A549 (cell line): ENCODE data around the gene ATAD3A. TPM values are rescaled to one million over a fixed set of nuclear protein-coding genes. Genes with fewer than 3 reads are reported as not detected.

Experiments used
- ATAC-seq, 2 experiments: fragments of 200-7000 bp in 1 of 2; fragments of >200 bp in 1 of 2; cut with Nextera tagmentation in 1 of 2; cut with Tn5 transposase in 1 of 2; 3 replicates each; pipeline versions ENCODE4 v1.8.0 to v1.9.1; 2018 to 2020; ENCODE audit warnings: mild to moderate bottlenecking in 1 of 2, moderate library complexity in 1 of 2
- CTCF ChIA-PET: fragments of 300-600 bp; sonication (Branson Sonifier 250); formaldehyde crosslinking; extraction: SDS; loops from one replicate; lab custom pipeline; 2021; ENCODE audit warnings: antibody characterized with exemption, inconsistent platforms; lab: Yijun Ruan, JAX
- POLR2A ChIA-PET: fragments of 350-600 bp; formaldehyde crosslinking; extraction: SDS; loops from one replicate; lab custom pipeline; 2021; ENCODE audit warnings: antibody characterized with exemption, inconsistent platforms; lab: Yijun Ruan, JAX
- DNase-seq, 2 experiments: peaks; one replicate each; pipeline versions ENCODE4 v3.0.0 to v3.0.0-alpha.2; 2011 to 2016; ENCODE audit warnings: low read depth in 1 of 2, low spot score in 1 of 2
- FAIRE-seq: peaks from 2 replicates; lab custom pipeline; 2011; peaks lifted over from hg19 to GRCh38; lab: Jason Lieb, UNC
- H3K27ac ChIP-seq, 2 experiments: fragments of >200 bp; sonication (Bioruptor Twin); formaldehyde crosslinking; 3 replicates each; pipeline ENCODE4 v1.5.1; 2016 to 2017
- H3K4me1 ChIP-seq: fragments of >200 bp; sonication (Bioruptor Twin); formaldehyde crosslinking; 3 replicates; pipeline ENCODE4 v1.6.1; 2016
- H3K4me2 ChIP-seq: fragments of >200 bp; sonication (Bioruptor Twin); formaldehyde crosslinking; 3 replicates; pipeline ENCODE4 v1.6.1; 2016
- H3K4me3 ChIP-seq: fragments of >200 bp; sonication (Bioruptor Twin); formaldehyde crosslinking; 3 replicates; pipeline ENCODE4 v1.5.1; 2016
- H3K9me3 ChIP-seq: fragments of >200 bp; sonication (Bioruptor Twin); formaldehyde crosslinking; 3 replicates; pipeline ENCODE4 v1.6.1; 2016
- CBX2 ChIP-seq: fragments of 200-600 bp; sonication (generic); IDR thresholded peaks from 2 replicates; pipeline ENCODE4 v1.6.1; 2016; ENCODE audit warnings: low read depth, mild to moderate bottlenecking, borderline replicate concordance
- FOXS1 ChIP-seq: fragments of 250-450 bp; sonication (Bioruptor Pico); IDR thresholded peaks from 2 replicates; pipeline ENCODE4 v1.5.0; 2020; ENCODE audit warnings: mild to moderate bottlenecking, moderate library complexity
- GATA3 ChIP-seq: IDR thresholded peaks from 2 replicates; pipeline ENCODE4 v1.6.1; 2012; ENCODE audit warnings: borderline replicate concordance
- HEYL ChIP-seq: fragments of 250-450 bp; sonication (Bioruptor Pico); IDR thresholded peaks from 2 replicates; pipeline ENCODE4 v1.8.0; 2021; ENCODE audit warnings: mild to moderate bottlenecking, moderate library complexity
- JUN ChIP-seq, 2 experiments: fragments of >200 bp; sonication (Bioruptor Twin); formaldehyde crosslinking; IDR thresholded peaks; 2 replicates in 1 of 2; 3 replicates in 1 of 2; pipeline ENCODE4 v1.6.1; 2016 to 2017
- KDM5A ChIP-seq: fragments of 200-600 bp; sonication (generic); IDR thresholded peaks from 2 replicates; pipeline ENCODE4 v1.6.1; 2016; ENCODE audit warnings: antibody characterized with exemption, mild to moderate bottlenecking
- MYC ChIP-seq: IDR thresholded peaks from 2 replicates; pipeline ENCODE4 v1.6.1; 2012; ENCODE audit warnings: mild to moderate bottlenecking, inconsistent platforms, low read length, improper control_type of control experiment, borderline replicate concordance
- NPAS2 ChIP-seq: fragments of 250-450 bp; sonication (Bioruptor Pico); IDR thresholded peaks from 2 replicates; pipeline ENCODE4 v1.8.0; 2022; ENCODE audit warnings: mild to moderate bottlenecking, moderate library complexity, borderline replicate concordance
- PHF8 ChIP-seq: fragments of 200-600 bp; sonication (generic); IDR thresholded peaks from 2 replicates; pipeline ENCODE4 v1.6.1; 2016; ENCODE audit warnings: low read depth, mild to moderate bottlenecking, antibody characterized with exemption, moderate library complexity, borderline replicate concordance
- RAD21 ChIP-seq, 2 experiments: fragments of >200 bp in 1 of 2; sonication (Bioruptor Twin) in 1 of 2; formaldehyde crosslinking in 1 of 2; IDR thresholded peaks in 1 of 2; conservative IDR thresholded peaks in 1 of 2; 2 replicates in 1 of 2; 3 replicates in 1 of 2; pipeline ENCODE4 v1.6.1; 2012 to 2018; ENCODE audit warnings: inconsistent platforms in 1 of 2
- RNF2 ChIP-seq: fragments of 200-600 bp; sonication (generic); IDR thresholded peaks from 2 replicates; pipeline ENCODE4 v1.6.1; 2016; ENCODE audit warnings: low read depth, mild to moderate bottlenecking, antibody characterized with exemption, moderate library complexity, borderline replicate concordance
- ZFP36 ChIP-seq: fragments of 450-650 bp; IDR thresholded peaks from 2 replicates; pipeline ENCODE4 v1.6.1; 2014; ENCODE audit warnings: borderline replicate concordance; ENCODE audit not compliant: partially characterized antibody
- WGBS: methylation state at CpG from one replicate; pipeline ENCODE4 v1.1.6; 2017; ENCODE audit errors: missing lambda C conversion rate; 5-methylcytosine and 5-hydroxymethylcytosine counted together
- polyA plus RNA-seq, 4 experiments: library from polyadenylated mRNA; depleted of rRNA in 3 of 4; stranded (reverse); fragments of >200 nt; fragmentation: RNase III in 1 of 4; extraction: RNeasy Plus Mini Kit Qiagen cat#74134 plus additional on column Dnase treatment in 1 of 4; gene quantifications; 2 replicates in 3 of 4; 3 replicates in 1 of 4; pipeline ENCODE4 v1.2.3, GENCODE V29; 2011 to 2017
- TF ChIP-seq, protein P1 (sequence below): fragments of >200 bp; sonication (Bioruptor Twin); formaldehyde crosslinking; IDR thresholded peaks from 3 replicates; pipeline ENCODE4 v1.6.1; 2016
- TF ChIP-seq, protein P2 (sequence below): IDR thresholded peaks from 2 replicates; pipeline ENCODE4 v1.6.1; 2012; ENCODE audit warnings: low read depth, borderline replicate concordance
- TF ChIP-seq, protein P3 (sequence below): fragments of 250-450 bp; sonication (Bioruptor Pico); IDR thresholded peaks from 2 replicates; pipeline ENCODE4 v1.5.0; 2021; ENCODE audit warnings: mild to moderate bottlenecking, moderate library complexity, borderline replicate concordance
- TF ChIP-seq, protein P4 (sequence below): IDR thresholded peaks from 2 replicates; pipeline ENCODE4 v1.6.1; 2012

Gene ATAD3A
- polyA plus RNA-seq, 2 of the 4 experiments (the other 2 are of a cell fraction): 10.9 to 27.2 TPM

- TF ChIP-seq GATA3 (no peak), HEYL (no peak), FOXS1 (no peak), ZFP36 (no peak), NPAS2 (CRISPR knock-in tag) (no peak)
- TF ChIP-seq, protein P1, sequence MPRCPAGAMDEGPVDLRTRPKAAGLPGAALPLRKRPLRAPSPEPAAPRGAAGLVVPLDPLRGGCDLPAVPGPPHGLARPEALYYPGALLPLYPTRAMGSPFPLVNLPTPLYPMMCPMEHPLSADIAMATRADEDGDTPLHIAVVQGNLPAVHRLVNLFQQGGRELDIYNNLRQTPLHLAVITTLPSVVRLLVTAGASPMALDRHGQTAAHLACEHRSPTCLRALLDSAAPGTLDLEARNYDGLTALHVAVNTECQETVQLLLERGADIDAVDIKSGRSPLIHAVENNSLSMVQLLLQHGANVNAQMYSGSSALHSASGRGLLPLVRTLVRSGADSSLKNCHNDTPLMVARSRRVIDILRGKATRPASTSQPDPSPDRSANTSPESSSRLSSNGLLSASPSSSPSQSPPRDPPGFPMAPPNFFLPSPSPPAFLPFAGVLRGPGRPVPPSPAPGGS: no peak
- TF ChIP-seq, protein P2, sequence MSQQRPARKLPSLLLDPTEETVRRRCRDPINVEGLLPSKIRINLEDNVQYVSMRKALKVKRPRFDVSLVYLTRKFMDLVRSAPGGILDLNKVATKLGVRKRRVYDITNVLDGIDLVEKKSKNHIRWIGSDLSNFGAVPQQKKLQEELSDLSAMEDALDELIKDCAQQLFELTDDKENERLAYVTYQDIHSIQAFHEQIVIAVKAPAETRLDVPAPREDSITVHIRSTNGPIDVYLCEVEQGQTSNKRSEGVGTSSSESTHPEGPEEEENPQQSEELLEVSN: no peak
- Histone ChIP-seq H3K9me3 (no peaks in the 10 kb centered on the region), H3K4me3 (no peak overlapping the region), H3K4me2 (no peak overlapping the region), H3K4me1 (peaks cover 6% of the 10 kb centered on the region; the same call in 2 of the 3 replicates), H3K27ac (no peak overlapping the region)
- no peak for FAIRE-seq
- no peak for ATAC-seq
- POLR2A ChIA-PET: no interaction called here
- no peak for DNase-seq
- CTCF ChIA-PET: interaction anchor here (1.0 to 1.6 kb wide), 3 partner anchors 8 to 19 kb away, joined by 3 to 5 read pairs (median 4); no protein-coding TSS in a partner anchor
- 75% methylated on average over 6 of the region's 13 CpGs for WGBS
Observed at GRCh38 chr1:1578371-1578940, 66.5 kb downstream of the ATAD3A start.

DNA sequence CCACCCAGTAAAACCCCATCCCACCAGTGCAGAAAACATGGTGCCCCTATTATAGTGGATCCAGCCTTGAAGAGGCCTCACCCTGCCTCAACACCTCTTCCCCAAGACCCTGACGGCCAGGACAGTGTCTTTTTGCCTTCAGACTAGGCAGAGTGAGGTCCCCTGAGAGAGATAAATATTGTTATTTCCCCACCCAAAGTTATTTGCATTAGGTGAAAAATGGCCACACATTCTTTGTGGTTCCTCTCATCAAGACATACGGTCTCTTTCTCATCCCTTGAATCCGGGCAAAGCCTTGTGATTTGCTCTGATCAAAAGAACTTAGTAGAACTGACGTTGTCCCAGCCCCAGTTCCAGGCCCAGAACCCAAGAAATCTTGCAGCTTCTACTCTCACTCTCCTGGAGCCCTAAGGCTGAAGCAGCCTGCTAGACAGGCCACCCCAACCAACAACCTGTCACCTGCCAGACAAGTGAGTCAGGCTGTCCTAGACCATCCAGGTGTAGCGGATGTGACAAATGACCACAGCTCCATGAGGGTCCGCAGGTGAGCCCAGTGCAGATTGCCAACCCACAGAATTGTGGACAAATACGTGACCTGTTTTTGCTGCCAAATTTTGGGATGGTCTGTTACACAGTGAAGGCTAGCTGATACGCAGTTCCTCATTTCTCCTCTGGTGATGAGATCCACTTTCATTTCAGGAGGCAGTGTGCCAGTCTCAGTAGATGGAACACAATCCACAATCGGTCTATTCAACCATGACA is 70.8 kb downstream of the ATAD3A start:
- no peaks in the 10 kb centered on the region for H3K4me1 ChIP-seq
- no peak overlapping the region for H3K27ac ChIP-seq
- ChIA-PET CTCF (interaction anchor here (1.4 to 1.5 kb wide), 2 partner anchors 15 to 141 kb away, joined by 3 to 4 read pairs; no protein-coding TSS in a partner anchor), POLR2A (no interaction called here)
- no peak for DNase-seq
- H3K4me3 ChIP-seq: no peak overlapping the region
- 42% methylated on average over 8 of the region's 9 CpGs for WGBS
- H3K4me2 ChIP-seq: no peak overlapping the region
- H3K9me3 ChIP-seq: no peaks in the 10 kb centered on the region
- no peak for FAIRE-seq
- TF ChIP-seq PHF8 (no peak), KDM5A (no peak), RNF2 (no peak), ZFP36 (no peak), MYC (no peak), NPAS2 (CRISPR knock-in tag) (no peak), RAD21 (conservative IDR thresholded peaks at IDR 0.05 in 1 of 2, IDR thresholded peaks at IDR 0.05 in 1 of 2) (no peak), JUN (IDR thresholded peaks at IDR 0.05) (no peak), CBX2 (no peak)
- TF ChIP-seq, protein P3, sequence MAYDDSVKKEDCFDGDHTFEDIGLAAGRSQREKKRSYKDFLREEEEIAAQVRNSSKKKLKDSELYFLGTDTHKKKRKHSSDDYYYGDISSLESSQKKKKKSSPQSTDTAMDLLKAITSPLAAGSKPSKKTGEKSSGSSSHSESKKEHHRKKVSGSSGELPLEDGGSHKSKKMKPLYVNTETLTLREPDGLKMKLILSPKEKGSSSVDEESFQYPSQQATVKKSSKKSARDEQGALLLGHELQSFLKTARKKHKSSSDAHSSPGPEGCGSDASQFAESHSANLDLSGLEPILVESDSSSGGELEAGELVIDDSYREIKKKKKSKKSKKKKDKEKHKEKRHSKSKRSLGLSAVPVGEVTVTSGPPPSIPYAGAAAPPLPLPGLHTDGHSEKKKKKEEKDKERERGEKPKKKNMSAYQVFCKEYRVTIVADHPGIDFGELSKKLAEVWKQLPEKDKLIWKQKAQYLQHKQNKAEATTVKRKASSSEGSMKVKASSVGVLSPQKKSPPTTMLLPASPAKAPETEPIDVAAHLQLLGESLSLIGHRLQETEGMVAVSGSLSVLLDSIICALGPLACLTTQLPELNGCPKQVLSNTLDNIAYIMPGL: no peak
- TF ChIP-seq, protein P4, sequence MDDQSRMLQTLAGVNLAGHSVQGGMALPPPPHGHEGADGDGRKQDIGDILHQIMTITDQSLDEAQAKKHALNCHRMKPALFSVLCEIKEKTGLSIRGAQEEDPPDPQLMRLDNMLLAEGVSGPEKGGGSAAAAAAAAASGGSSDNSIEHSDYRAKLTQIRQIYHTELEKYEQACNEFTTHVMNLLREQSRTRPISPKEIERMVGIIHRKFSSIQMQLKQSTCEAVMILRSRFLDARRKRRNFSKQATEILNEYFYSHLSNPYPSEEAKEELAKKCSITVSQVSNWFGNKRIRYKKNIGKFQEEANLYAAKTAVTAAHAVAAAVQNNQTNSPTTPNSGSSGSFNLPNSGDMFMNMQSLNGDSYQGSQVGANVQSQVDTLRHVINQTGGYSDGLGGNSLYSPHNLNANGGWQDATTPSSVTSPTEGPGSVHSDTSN: no peak
- peak; percentile 33 to 50; a peak in 3 of 6 replicates for ATAC-seq
